Medulla oblongata (tissue), 1 donor: ENCODE results near the gene RPL36.
"Not testable (repeated sequence)": the region's sequence is repeated elsewhere in the genome, so short reads cannot be mapped to it uniquely, and the experiment has no call there.

Experiments used
- DNase-seq: peaks from one replicate; pipeline ENCODE4 v3.0.0-alpha.2; 2015; ENCODE audit errors: extremely low spot score

RPL36 gene

GRCh38 chr19:5674714-5675113, 15.4 kb upstream of the RPL36 start:
- no peak for DNase-seq

GRCh38 chr19:5676105-5676771, 13.9 kb upstream of the RPL36 start:
- no peak for DNase-seq

- DNase-seq: no peak
Measured at GRCh38 chr19:5676772-5677105, 13.4 kb upstream of the RPL36 start.

- no peak for DNase-seq
Measured at GRCh38 chr19:5677136-5677535, 13.0 kb upstream of the RPL36 start.

- DNase-seq: no peak
Measured at GRCh38 chr19:5677580-5677979, 12.5 kb upstream of the RPL36 start.

GRCh38 chr19:5678071-5678718, 11.9 kb upstream of the RPL36 start:
- DNase-seq: no peak

GRCh38 chr19:5679289-5680083, 10.6 kb upstream of the RPL36 start:
- no peak for DNase-seq

GRCh38 chr19:5680084-5680436, 10.0 kb upstream of the RPL36 start:
- DNase-seq: peak; percentile 47

GRCh38 chr19:5680437-5681368, 9.4 kb upstream of the RPL36 start, which contains the start of the genes HSD11B1L and MICOS13:
TSS of gene HSD11B1L (plus strand) at chr19:5681027. CDS start at chr19:5684833, 3,806 bp downstream.
TSS of gene MICOS13 (minus strand) at chr19:5680516. CDS start at chr19:5680486, 30 bp downstream.
- peak; percentile 99 for DNase-seq

- no peak for DNase-seq
Measured at GRCh38 chr19:5681391-5682106, 8.5 kb upstream of the RPL36 start.

GRCh38 chr19:5682107-5682482, 8.0 kb upstream of the RPL36 start:
- no peak for DNase-seq

GRCh38 chr19:5683177-5683886, 6.8 kb upstream of the RPL36 start:
- no peak for DNase-seq

GRCh38 chr19:5684694-5685430, 5.2 kb upstream of the RPL36 start:
- DNase-seq: no peak

GRCh38 chr19:5686326-5686646, 3.8 kb upstream of the RPL36 start:
- DNase-seq: no peak

GRCh38 chr19:5686647-5687359, 3.3 kb upstream of the RPL36 start:
- DNase-seq: peak; percentile 92

- no peak for DNase-seq
Measured at GRCh38 chr19:5687360-5688198, 2.5 kb upstream of the RPL36 start.

- not testable (repeated sequence) for DNase-seq
Measured at GRCh38 chr19:5688262-5688881, 1.7 kb upstream of the RPL36 start.
